Panc1 (cell line): Measurements from ENCODE around the gene USP53. TPM values are rescaled to one million over a fixed set of nuclear protein-coding genes. Genes with fewer than 3 reads are reported as not detected.

ENCODE experiments used
- ATAC-seq: fragments of 200-7000 bp; cut with Tn5 transposase; 2 replicates; pipeline ENCODE4 v1.9.1; 2020; ENCODE audit warnings: mild to moderate bottlenecking, moderate library complexity
- BruUV-seq: library from RNA; stranded (reverse); fragments of 400-500 nt; replicated peaks from 2 replicates; lab custom pipeline; 2021; lab: Mats Ljungman, UMichigan
- CTCF ChIA-PET: fragments of 300-600 bp; sonication (Branson Sonifier 250); formaldehyde crosslinking; loops from one replicate; lab custom pipeline; 2022; ENCODE audit warnings: antibody characterized with exemption; lab: Charles Lee
- POLR2A ChIA-PET: fragments of 300-600 bp; sonication (Branson Sonifier 250); formaldehyde crosslinking; loops from one replicate; lab custom pipeline; 2022; ENCODE audit warnings: antibody characterized with exemption; lab: Charles Lee
- DNase-seq: peaks from one replicate; pipeline ENCODE4 v3.0.0-alpha.2; 2010; ENCODE audit warnings: low read depth, low spot score
- H3K27ac ChIP-seq: 2 replicates; pipeline ENCODE4 v1.5.1; 2011; ENCODE audit warnings: mild to moderate bottlenecking, low read length, inconsistent platforms
- H3K27me3 ChIP-seq: fragments of 200-500 bp; sonication (Bioruptor generic); 2 replicates; pipeline ENCODE4 v1.6.0; 2014; ENCODE audit warnings: low read length, inconsistent platforms; ENCODE audit not compliant: control insufficient read depth, insufficient read depth
- H3K36me3 ChIP-seq: fragments of 200-500 bp; sonication (Bioruptor generic); 2 replicates; pipeline ENCODE4 v1.5.1; 2014; ENCODE audit warnings: inconsistent platforms, mild to moderate bottlenecking, low read length, moderate library complexity; ENCODE audit not compliant: control insufficient read depth, insufficient read depth
- H3K4me1 ChIP-seq: 2 replicates; pipeline ENCODE4 v1.5.1; 2011; ENCODE audit warnings: inconsistent platforms, mild to moderate bottlenecking, low read length, moderate library complexity; ENCODE audit not compliant: control insufficient read depth, insufficient read depth
- H3K4me3 ChIP-seq, 2 experiments: 2 replicates each; pipeline ENCODE4 v1.5.1; 2011 to 2012; ENCODE audit warnings: low read depth in 2 of 2, low read length in 2 of 2, mild to moderate bottlenecking in 2 of 2, inconsistent platforms in 1 of 2, moderate library complexity in 1 of 2
- H3K9me3 ChIP-seq: fragments of 200-500 bp; sonication (Bioruptor generic); 2 replicates; pipeline ENCODE4 v1.5.1; 2014; ENCODE audit warnings: low read depth, mild to moderate bottlenecking, inconsistent platforms, low read length, moderate library complexity; ENCODE audit not compliant: control insufficient read depth, insufficient read depth
- POLR2AphosphoS5 ChIP-seq: IDR thresholded peaks from 2 replicates; pipeline ENCODE4 v1.6.1; 2012; ENCODE audit warnings: mild to moderate bottlenecking, low read depth, low read length, moderate library complexity
- SIN3A ChIP-seq: IDR thresholded peaks from 2 replicates; pipeline ENCODE4 v1.6.1; 2012; ENCODE audit warnings: low read depth, mild to moderate bottlenecking, low read length, moderate library complexity, borderline replicate concordance; ENCODE audit not compliant: insufficient read depth
- TCF7L2 ChIP-seq: IDR thresholded peaks from 2 replicates; pipeline ENCODE4 v1.6.1; 2011; ENCODE audit warnings: mild to moderate bottlenecking, low read depth, low read length, inconsistent platforms
- in situ Hi-C: cut with HindIII; loops from 2 replicates; pipeline ENCODE4 v1.10.0; 2016; ENCODE audit warnings: low sequenced_read_pairs, low pct_unique_long_range_greater_than_20kb
- intact Hi-C: fragments of 100-400 bp; cut with micrococcal nuclease; formaldehyde crosslinking; loops from one replicate; pipeline ENCODE4 v1.10.0; 2022; ENCODE audit not compliant: unreplicated experiment
- total RNA-seq: library from RNA; stranded (reverse); gene quantifications from one replicate; pipeline ENCODE4 v1.2.1, GENCODE V29; 2021; ENCODE audit not compliant: unreplicated experiment
- TF ChIP-seq, protein P1 (sequence below): fragments of 450-650 bp; IDR thresholded peaks from 2 replicates; pipeline ENCODE4 v1.5.1; 2017; ENCODE audit warnings: mild to moderate bottlenecking
- TF ChIP-seq, protein P2 (sequence below), 2 experiments: IDR thresholded peaks; 2 replicates each; pipeline ENCODE4 v1.6.1; 2011 to 2012; ENCODE audit warnings: low read depth in 2 of 2, control low read depth in 1 of 2, low read length in 1 of 2, mild to moderate bottlenecking in 1 of 2, moderate library complexity in 1 of 2; ENCODE audit not compliant: insufficient read depth in 1 of 2

The USP53 gene
- total RNA-seq, 1 experiment from 2014 or later = 5.3 TPM

DNA sequence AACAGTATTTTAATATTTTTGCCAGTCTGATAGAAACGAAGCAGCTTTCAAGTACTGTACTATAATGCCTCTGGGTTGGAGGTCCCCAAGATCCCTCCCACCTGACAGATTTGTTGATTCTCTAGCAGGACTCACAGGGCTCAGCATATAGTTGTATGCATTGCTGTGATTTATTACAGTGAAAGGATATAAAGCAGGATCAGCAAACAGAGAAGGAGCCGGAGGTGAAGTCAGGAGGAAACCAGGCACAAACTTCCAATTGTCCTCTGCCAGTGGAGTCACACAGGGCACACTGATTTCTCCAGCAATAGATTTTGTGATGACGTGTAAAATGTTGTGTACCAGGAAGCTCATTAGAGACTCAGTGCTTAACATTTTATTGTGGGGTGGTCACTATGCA lies 19.0 kb downstream of the USP53 start:
- no peaks in the 10 kb centered on the region for H3K9me3 ChIP-seq
- H3K4me3 ChIP-seq = no peak overlapping the region
- CTCF ChIA-PET = no interaction called here
- no peaks in the 10 kb centered on the region for H3K36me3 ChIP-seq
- DNase-seq (no peak), ATAC-seq (no peak)
- no peak for TF ChIP-seq POLR2AphosphoS5
- no peak for TF ChIP-seq TCF7L2
- no peak for TF ChIP-seq SIN3A
- TF ChIP-seq, protein P1, sequence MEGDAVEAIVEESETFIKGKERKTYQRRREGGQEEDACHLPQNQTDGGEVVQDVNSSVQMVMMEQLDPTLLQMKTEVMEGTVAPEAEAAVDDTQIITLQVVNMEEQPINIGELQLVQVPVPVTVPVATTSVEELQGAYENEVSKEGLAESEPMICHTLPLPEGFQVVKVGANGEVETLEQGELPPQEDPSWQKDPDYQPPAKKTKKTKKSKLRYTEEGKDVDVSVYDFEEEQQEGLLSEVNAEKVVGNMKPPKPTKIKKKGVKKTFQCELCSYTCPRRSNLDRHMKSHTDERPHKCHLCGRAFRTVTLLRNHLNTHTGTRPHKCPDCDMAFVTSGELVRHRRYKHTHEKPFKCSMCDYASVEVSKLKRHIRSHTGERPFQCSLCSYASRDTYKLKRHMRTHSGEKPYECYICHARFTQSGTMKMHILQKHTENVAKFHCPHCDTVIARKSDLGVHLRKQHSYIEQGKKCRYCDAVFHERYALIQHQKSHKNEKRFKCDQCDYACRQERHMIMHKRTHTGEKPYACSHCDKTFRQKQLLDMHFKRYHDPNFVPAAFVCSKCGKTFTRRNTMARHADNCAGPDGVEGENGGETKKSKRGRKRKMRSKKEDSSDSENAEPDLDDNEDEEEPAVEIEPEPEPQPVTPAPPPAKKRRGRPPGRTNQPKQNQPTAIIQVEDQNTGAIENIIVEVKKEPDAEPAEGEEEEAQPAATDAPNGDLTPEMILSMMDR = no peak
- TF ChIP-seq, protein P2, sequence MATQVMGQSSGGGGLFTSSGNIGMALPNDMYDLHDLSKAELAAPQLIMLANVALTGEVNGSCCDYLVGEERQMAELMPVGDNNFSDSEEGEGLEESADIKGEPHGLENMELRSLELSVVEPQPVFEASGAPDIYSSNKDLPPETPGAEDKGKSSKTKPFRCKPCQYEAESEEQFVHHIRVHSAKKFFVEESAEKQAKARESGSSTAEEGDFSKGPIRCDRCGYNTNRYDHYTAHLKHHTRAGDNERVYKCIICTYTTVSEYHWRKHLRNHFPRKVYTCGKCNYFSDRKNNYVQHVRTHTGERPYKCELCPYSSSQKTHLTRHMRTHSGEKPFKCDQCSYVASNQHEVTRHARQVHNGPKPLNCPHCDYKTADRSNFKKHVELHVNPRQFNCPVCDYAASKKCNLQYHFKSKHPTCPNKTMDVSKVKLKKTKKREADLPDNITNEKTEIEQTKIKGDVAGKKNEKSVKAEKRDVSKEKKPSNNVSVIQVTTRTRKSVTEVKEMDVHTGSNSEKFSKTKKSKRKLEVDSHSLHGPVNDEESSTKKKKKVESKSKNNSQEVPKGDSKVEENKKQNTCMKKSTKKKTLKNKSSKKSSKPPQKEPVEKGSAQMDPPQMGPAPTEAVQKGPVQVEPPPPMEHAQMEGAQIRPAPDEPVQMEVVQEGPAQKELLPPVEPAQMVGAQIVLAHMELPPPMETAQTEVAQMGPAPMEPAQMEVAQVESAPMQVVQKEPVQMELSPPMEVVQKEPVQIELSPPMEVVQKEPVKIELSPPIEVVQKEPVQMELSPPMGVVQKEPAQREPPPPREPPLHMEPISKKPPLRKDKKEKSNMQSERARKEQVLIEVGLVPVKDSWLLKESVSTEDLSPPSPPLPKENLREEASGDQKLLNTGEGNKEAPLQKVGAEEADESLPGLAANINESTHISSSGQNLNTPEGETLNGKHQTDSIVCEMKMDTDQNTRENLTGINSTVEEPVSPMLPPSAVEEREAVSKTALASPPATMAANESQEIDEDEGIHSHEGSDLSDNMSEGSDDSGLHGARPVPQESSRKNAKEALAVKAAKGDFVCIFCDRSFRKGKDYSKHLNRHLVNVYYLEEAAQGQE (IDR thresholded peaks at IDR 0.05; ENCODE audit: insufficient read depth in 1 of 2, low read depth in 2 of 2, low read length in 1 of 2) = no peak
- H3K27me3 ChIP-seq = no peaks in the 10 kb centered on the region
- in situ Hi-C loops (no loop called here), intact Hi-C loops (no loop called here)
- H3K4me1 ChIP-seq = no peaks in the 10 kb centered on the region
- no peak overlapping the region for H3K27ac ChIP-seq
- POLR2A ChIA-PET = no interaction called here
- BruUV-seq = no TSS peak

DNA sequence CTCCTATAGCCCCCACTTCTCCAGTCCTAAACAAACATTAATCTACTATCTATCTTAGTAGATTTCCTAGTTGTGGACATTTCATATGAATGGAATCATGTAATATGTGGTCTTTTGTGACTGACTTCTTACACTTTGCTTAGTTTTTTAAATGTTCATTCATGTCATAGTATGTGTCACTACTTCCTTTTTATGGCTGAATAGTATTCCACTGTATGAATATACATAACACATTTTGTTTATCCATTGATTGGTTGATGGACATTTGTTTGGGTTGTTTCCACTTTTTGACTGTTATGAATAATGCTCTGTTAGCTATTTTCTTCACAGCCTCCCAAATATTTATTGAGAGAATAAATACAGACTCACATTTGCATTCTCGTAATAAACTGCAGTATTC lies 19.8 kb downstream of the USP53 start:
- H3K4me1 ChIP-seq = no peaks in the 10 kb centered on the region
- BruUV-seq = no TSS peak
- H3K36me3 ChIP-seq = no peaks in the 10 kb centered on the region
- ChIA-PET CTCF (no interaction called here), POLR2A (no interaction called here)
- no peaks in the 10 kb centered on the region for H3K9me3 ChIP-seq
- TF ChIP-seq, protein P1 = no peak
- no peak for TF ChIP-seq POLR2AphosphoS5
- no peak for TF ChIP-seq TCF7L2
- no peak for TF ChIP-seq SIN3A
- TF ChIP-seq, protein P2 (IDR thresholded peaks at IDR 0.05; ENCODE audit: insufficient read depth in 1 of 2, low read depth in 2 of 2, low read length in 1 of 2) = no peak
- in situ Hi-C loops = no loop called here
- H3K27ac ChIP-seq = no peak overlapping the region
- ATAC-seq (no peak), DNase-seq (no peak)
- no peaks in the 10 kb centered on the region for H3K27me3 ChIP-seq
- H3K4me3 ChIP-seq = no peak overlapping the region
- intact Hi-C loops = no loop called here
